Measurements from ENCODE around the gene UPP2. TPM values are rescaled to one million over a fixed set of nuclear protein-coding genes. Genes with fewer than 3 reads are reported as not detected.

UPP2 gene
- total RNA-seq, 1 experiment from 2014 or later: not detected

GRCh38 chr2:158088093-158088492 is 13.6 kb upstream of the UPP2 start:
- Histone ChIP-seq H3K9me3 (ENCODE audit: control insufficient read depth, low read depth, low read length) (no peaks in the 10 kb centered on the region), H2BK5ac (ENCODE audit: insufficient read length, low read length) (no peak overlapping the region), H2BK12ac (ENCODE audit: insufficient read length, low read depth, low read length) (no peak overlapping the region), H3K23me2 (ENCODE audit: insufficient read length, low read depth, low read length, poor library complexity, severe bottlenecking) (no peaks in the 10 kb centered on the region), H3K18ac (ENCODE audit: insufficient read length, low read depth, low read length) (no peak overlapping the region), H2BK20ac (ENCODE audit: low read depth, low read length, poor library complexity, severe bottlenecking) (no peak overlapping the region), H3T11ph (ENCODE audit: low read length) (no peak overlapping the region), H4K5ac (ENCODE audit: insufficient read length, low read depth, low read length) (no peak overlapping the region), H4K20me1 (ENCODE audit: control insufficient read depth, insufficient read depth, insufficient read length) (no peaks in the 10 kb centered on the region), H2BK15ac (ENCODE audit: low read depth, low read length) (no peak overlapping the region), H3K9ac (ENCODE audit: extremely low read depth, insufficient read length, low read length) (no peak overlapping the region), H3K23ac (ENCODE audit: insufficient read length, low read depth, low read length) (no peak overlapping the region), H3K27me3 (ENCODE audit: insufficient read depth, low read length) (no peaks in the 10 kb centered on the region), H2AK5ac (ENCODE audit: insufficient read length, low read length) (no peak overlapping the region), H3K56ac (ENCODE audit: insufficient read length, low read depth, low read length) (no peak overlapping the region), H2AFZ (ENCODE audit: low read length) (no peak overlapping the region), H3K4me2 (ENCODE audit: insufficient read depth, insufficient read length, low read length) (no peak overlapping the region), H3K4ac (ENCODE audit: low read depth, low read length) (no peak overlapping the region), H3K79me1 (ENCODE audit: insufficient read depth, low read depth, low read length, poor library complexity, severe bottlenecking) (no peaks in the 10 kb centered on the region), H2BK120ac (ENCODE audit: low read depth, low read length, poor library complexity, severe bottlenecking) (no peak overlapping the region), H3K27ac (ENCODE audit: insufficient read length, low read depth, low read length) (no peak overlapping the region), H3K4me1 (ENCODE audit: insufficient read depth, low read length) (no peaks in the 10 kb centered on the region), H4K91ac (ENCODE audit: insufficient read length, low read depth, low read length) (no peak overlapping the region), H4K8ac (replicated peaks; ENCODE audit: insufficient read length, low read depth, low read length) (no peak overlapping the region), H3K14ac (ENCODE audit: insufficient read depth, low read length) (no peak overlapping the region), H3K79me2 (ENCODE audit: insufficient read depth, low read length) (no peaks in the 10 kb centered on the region)
- Mint-ChIP-seq H3K9me3 (peaks cover 19 to 21% of the 10 kb centered on the region in 2 experiments), H3K27me3 (ENCODE audit: low read depth) (no peaks in the 10 kb centered on the region; the same call in none of the 2 replicates), H3K4me1 (peaks cover 9 to 11% of the 10 kb centered on the region in 2 experiments), H3K36me3 (ENCODE audit: insufficient read depth in 1 of 3, low read depth in 3 of 3) (peaks cover 4 to 28% (median 6%) of the 10 kb centered on the region in 3 experiments), H3K4me3 (no peak overlapping the region), H3K27ac (no peak overlapping the region)
- no peak for TF ChIP-seq CTCF (conservative IDR thresholded peaks at IDR 0.05)
- no peak for DNase-seq
- WGBS (ENCODE audit: extremely low coverage, insufficient read length, low lambda C conversion rate): no CpG with 5 or more reads among the region's 3 CpGs
